ENCODE results near the gene POU2AF2. TPM values are rescaled to one million over a fixed set of nuclear protein-coding genes. Genes with fewer than 3 reads are reported as not detected.
"Not testable (repeated sequence)": the region's sequence is repeated elsewhere in the genome, so short reads cannot be mapped to it uniquely, and the experiment has no call there.

POU2AF2 gene
- total RNA-seq, 2 experiments from 2014 or later, result not detected

DNA sequence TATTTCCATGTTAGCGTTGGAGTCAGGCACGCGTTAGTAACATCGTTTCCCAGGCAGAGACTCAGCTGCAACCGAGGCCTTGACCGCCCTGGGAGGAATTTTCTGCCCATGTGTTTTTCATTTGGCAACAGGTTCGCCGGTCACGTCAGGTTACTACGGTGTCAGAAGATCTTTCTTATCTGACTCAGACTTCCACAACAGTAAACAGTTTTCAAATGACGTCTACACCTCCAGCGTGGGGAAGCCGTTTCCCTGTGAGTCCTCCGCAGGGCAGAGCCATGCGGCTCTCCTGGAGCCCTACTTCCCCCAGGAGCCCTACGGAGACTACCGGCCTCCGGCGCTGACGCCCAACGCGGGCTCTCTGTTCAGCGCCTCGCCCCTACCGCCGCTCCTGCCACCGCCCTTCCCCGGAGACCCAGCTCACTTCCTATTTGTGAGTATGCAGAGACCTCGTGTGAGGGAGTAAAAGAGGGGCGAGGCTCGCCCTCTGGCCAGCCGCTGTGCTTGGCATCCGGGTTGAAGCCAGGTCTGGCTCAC lies 38.5 kb downstream of the POU2AF2 start:
- POLR2A ChIA-PET, result interaction anchor here (0.8 kb wide), 1 partner anchor 145 kb away, joined by 3 read pairs; no protein-coding TSS in a partner anchor
- Mint-ChIP-seq H3K27me3 (no peaks in the 10 kb centered on the region), H3K4me1 (ENCODE audit: low read depth) (no peaks in the 10 kb centered on the region), H3K4me3 (no peak overlapping the region), H3K9me3 (no peaks in the 10 kb centered on the region), H3K36me3 (ENCODE audit: low read depth) (no peaks in the 10 kb centered on the region), H3K27ac (no peak overlapping the region)
- CTCF ChIA-PET, result interaction anchor here (0.7 to 12.6 kb wide), 11 partner anchors 10 to 834 kb away, joined by 3 to 330 read pairs (median 5); no protein-coding TSS in a partner anchor
- no peak for DNase-seq
- ATAC-seq, result no peak
- intact Hi-C loops (cut with micrococcal nuclease), result loop anchor here (1.0 to 2.0 kb wide), 2 partner anchors 139 to 163 kb away; no protein-coding TSS in a partner anchor
- TF ChIP-seq, protein P1, sequence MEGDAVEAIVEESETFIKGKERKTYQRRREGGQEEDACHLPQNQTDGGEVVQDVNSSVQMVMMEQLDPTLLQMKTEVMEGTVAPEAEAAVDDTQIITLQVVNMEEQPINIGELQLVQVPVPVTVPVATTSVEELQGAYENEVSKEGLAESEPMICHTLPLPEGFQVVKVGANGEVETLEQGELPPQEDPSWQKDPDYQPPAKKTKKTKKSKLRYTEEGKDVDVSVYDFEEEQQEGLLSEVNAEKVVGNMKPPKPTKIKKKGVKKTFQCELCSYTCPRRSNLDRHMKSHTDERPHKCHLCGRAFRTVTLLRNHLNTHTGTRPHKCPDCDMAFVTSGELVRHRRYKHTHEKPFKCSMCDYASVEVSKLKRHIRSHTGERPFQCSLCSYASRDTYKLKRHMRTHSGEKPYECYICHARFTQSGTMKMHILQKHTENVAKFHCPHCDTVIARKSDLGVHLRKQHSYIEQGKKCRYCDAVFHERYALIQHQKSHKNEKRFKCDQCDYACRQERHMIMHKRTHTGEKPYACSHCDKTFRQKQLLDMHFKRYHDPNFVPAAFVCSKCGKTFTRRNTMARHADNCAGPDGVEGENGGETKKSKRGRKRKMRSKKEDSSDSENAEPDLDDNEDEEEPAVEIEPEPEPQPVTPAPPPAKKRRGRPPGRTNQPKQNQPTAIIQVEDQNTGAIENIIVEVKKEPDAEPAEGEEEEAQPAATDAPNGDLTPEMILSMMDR (IDR thresholded peaks at IDR 0.05), result no peak

DNA sequence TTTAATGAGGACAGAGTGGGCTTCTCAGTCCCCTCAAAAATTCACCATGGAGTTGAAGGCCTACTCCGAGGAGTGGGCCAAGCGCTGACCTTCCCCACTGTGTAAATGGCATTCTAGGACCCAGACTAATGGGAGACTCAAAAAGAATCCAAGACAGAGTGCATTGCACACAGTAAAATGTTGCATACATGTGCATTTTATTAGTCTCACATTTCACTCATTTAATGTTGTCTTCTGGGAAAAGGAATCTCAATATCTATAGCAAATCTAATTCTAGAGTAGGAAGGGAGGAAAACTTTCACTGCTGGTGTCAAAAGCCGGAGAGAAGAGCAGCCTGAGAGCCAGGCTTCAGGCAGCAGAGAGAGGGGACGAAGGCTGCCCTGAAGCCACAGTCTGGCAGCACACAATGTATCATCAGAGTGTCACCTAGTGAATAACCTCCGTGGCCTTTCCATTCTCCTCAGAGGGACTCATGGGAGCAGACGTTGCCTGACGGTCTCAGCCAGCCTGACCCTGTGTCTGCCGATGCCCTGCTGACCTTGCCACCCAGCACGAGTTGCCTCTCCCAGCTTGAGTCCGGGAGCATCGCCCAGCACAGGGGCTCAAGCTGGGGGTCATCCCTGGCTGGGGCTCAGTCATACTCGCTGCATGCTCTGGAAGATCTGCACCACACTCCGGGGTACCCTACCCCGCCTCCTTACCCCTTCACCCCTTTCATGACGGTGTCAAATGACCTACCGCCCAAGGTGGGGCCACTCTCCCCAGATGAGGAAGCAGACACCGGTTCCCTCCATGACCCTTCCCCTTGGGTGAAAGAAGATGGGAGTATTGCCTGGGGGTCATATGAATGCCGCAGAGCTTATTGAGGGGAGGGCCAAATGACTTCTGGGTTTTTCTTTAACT lies 39.9 kb downstream of the POU2AF2 start:
- Mint-ChIP-seq H3K9me3 (no peaks in the 10 kb centered on the region), H3K27me3 (no peaks in the 10 kb centered on the region), H3K4me1 (ENCODE audit: low read depth) (no peaks in the 10 kb centered on the region), H3K36me3 (ENCODE audit: low read depth) (no peaks in the 10 kb centered on the region), H3K4me3 (no peak overlapping the region), H3K27ac (no peak overlapping the region)
- ChIA-PET POLR2A (no interaction called here), CTCF (interaction anchor here (1.6 to 12.6 kb wide), 3 partner anchors 139 to 170 kb away, joined by 5 to 330 read pairs (median 56); no protein-coding TSS in a partner anchor)
- no peak for ATAC-seq
- TF ChIP-seq, protein P1 (IDR thresholded peaks at IDR 0.05), result no peak
- no peak for DNase-seq
- intact Hi-C loops (cut with micrococcal nuclease), result no loop called here

DNA sequence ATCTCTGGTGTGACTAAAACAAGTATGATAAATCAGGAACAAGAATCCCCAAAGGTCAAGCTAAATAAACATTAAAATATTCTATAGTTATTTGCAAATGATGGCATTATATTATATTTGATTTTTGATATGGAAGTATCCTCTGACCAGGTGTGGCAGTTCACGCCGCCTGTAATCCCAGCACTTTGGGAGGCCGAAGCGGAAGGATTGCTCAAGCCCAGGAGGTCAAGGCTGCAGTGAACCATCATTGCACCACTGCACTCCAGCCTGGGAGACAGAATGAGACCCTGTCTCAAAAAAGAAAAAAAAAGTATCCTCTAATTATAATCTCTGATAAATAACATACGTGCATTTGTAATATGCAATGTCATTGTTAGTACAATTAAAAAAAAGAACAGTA lies 46.2 kb downstream of the POU2AF2 start:
- Mint-ChIP-seq H3K4me3 (no peak overlapping the region), H3K4me1 (ENCODE audit: low read depth) (no peaks in the 10 kb centered on the region), H3K9me3 (no peaks in the 10 kb centered on the region), H3K27me3 (peaks cover 4% of the 10 kb centered on the region), H3K27ac (no peak overlapping the region), H3K36me3 (ENCODE audit: low read depth) (no peaks in the 10 kb centered on the region)
- POLR2A ChIA-PET, result no interaction called here
- TF ChIP-seq, protein P1 (IDR thresholded peaks at IDR 0.05), result no peak
- ATAC-seq (no peak), DNase-seq (no peak)
- CTCF ChIA-PET, result interaction anchor here (1.0 to 1.8 kb wide), 3 partner anchors 128 to 155 kb away, joined by 3 to 8 read pairs (median 4); no protein-coding TSS in a partner anchor
- intact Hi-C loops (cut with micrococcal nuclease), result no loop called here

DNA sequence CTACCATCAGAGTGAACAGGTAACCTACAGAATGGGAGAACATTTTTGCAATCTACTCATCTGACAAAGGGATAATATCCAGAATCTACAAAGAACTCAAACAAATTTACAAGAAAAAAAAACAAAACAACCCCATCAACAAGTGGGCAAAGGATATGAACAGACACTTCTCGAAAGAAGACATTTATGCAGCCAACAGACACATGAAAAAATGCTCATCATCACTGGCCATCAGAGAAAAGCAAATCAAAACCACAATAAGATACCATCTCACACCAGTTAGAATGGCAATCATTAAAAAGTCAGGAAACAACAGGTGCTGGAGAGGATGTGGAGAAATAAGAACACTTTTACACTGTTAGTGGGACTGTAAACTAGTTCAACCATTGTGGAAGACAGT lies 46.9 kb downstream of the POU2AF2 start:
- H3K4me3 Mint-ChIP-seq; DNase-seq; H3K36me3 Mint-ChIP-seq (ENCODE audit: low read depth); H3K4me1 Mint-ChIP-seq (ENCODE audit: low read depth); POLR2A ChIA-PET; H3K27me3 Mint-ChIP-seq; intact Hi-C loops (cut with micrococcal nuclease); H3K27ac Mint-ChIP-seq; ATAC-seq; H3K9me3 Mint-ChIP-seq: not testable (repeated sequence)
- CTCF ChIA-PET, result interaction anchor here (1.8 kb wide), 1 partner anchor 155 kb away, joined by 4 read pairs; no protein-coding TSS in a partner anchor

DNA sequence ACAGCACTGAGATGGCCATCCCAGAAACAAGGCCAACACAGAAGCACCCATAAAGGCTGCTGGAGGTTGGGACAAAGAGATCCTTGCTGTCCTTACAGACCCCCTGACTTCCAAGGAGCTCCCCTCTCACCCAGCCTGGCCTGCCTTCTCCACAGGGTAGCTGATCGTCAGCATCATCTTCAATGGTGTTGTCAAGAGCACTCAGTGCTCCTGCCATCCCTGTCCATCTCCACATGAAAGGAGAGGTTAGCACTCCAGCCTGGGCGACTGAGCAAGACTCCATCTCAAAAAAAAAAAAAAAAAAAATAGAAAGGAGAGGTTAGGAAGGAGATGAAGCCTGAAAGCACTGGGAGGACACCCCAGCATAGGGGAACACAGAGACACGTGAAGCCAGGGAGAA lies 50.7 kb downstream of the POU2AF2 start:
- Mint-ChIP-seq H3K36me3 (ENCODE audit: low read depth) (no peaks in the 10 kb centered on the region), H3K4me3 (no peak overlapping the region), H3K4me1 (ENCODE audit: low read depth) (no peaks in the 10 kb centered on the region), H3K27ac (no peak overlapping the region), H3K9me3 (no peaks in the 10 kb centered on the region), H3K27me3 (peaks cover 29% of the 10 kb centered on the region)
- DNase-seq, result no peak
- POLR2A ChIA-PET, result no interaction called here
- no peak for ATAC-seq
- intact Hi-C loops (cut with micrococcal nuclease), result no loop called here
- CTCF ChIA-PET, result interaction anchor here (1.0 kb wide), 1 partner anchor 123 kb away, joined by 3 read pairs; no protein-coding TSS in a partner anchor
- TF ChIP-seq, protein P1 (IDR thresholded peaks at IDR 0.05), result no peak

Measured in activated CD8-positive, alpha-beta T cell treated with anti-CD3 and anti-CD28 coated beads for 36 hours (primary cell).